GM21381 (cell line): Measurements from ENCODE around the gene FHIT.
"Not testable (repeated sequence)": the region's sequence is repeated elsewhere in the genome, so short reads cannot be mapped to it uniquely, and the experiment has no call there.

Source experiments
- ATAC-seq: cut with Tn5 transposase; IDR thresholded peaks from one replicate; pipeline ENCODE4 v1.9.1; 2021; ENCODE audit warnings: mild to moderate bottlenecking, moderate library complexity; ENCODE audit not compliant: unreplicated experiment

The FHIT gene

DNA sequence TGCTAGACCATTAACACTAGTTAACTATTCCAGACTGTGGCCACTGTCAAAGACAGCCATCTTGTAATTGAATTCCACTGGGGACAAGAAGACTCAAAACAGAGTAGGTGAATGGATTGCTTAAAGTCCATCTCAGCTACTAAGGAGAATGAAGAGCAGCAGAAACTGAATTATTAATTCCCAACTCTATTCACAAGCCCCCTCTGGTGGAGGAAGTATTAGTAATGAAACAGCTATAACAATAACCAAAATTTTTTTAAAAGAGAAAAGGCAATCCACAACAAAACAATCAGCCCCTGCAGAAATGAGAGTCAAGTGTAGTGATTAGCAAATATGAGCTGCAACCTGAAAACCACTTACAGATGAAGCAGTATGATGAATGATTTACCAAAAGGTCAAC, 302.8 kb downstream of the FHIT start:
- ATAC-seq, result no peak

DNA sequence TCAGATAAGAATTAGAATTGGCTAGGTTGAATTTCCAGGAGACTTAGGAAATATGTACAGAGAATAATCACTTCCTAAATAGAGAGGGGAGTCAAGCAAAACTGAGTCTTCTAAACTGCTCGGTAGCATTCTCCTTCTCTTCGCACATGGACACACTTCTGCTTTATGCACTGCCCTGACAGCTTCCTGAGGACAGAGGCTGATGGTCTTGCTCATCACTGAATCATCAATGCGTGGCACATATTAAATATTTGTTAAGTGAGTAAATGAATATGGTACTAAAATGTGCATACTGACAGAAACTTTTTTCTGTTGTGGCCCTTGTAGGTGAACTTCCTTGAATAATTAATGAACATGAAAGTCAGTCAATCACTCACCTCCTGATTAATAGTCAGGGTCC, 315.5 kb downstream of the FHIT start:
- no peak for ATAC-seq

DNA sequence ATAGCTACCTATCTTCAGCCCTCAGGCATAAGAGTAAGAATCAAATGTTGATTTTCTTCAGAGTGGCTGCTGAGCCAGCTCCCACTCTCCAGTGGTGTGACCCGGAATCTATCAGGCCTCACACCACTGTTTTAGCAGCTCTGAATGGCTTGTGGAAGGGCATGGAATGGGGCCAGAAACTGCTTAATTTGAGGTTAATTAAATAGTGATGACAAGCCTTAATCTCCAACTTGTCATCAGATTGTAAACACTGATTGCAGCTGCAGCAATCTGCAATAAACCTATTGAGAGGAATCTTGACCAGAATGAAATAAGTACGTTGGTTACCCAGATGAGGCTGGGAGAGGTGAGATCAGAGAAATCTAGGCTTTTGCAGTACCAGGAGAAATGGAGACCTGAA, 317.4 kb downstream of the FHIT start:
- no peak for ATAC-seq

DNA sequence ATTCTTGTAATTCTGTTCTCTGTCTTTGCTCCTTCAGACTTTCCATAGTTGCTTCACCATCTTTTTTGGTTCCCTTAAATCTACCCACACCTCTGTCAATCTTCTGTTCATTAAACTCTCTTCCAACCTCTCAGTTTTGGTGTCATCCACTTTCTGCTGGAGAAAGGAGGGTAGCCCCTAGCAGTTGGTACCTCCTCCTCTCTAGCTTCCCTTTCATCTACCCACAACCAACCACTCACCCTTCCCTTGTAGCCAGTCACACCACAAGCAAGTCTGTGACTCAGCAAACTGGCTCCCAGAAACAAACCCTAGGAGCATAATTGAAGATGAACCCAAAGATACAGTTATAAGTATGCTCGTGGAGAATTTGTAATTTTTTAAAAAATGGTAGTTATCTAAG, 318.6 kb downstream of the FHIT start:
- ATAC-seq, result no peak

DNA sequence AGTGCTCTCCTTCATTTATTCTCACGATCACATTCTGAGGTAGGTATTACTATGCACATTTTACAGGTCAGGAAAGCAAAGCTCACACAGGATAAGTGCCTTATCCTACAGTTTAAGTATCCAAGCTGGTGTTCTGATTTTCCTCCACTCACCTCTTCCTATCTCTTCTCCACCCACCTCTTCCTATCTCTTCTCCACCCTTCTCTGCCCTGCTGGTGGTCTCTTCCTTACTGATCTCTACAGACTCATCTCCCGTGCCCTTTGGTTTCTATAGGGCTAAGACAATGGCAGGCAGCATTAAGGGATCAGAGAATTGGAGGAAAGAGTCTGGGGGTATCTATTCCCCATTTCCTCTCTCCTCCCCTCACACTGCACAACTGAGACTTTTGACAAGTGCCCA, 319.1 kb downstream of the FHIT start:
- ATAC-seq, result no peak

DNA sequence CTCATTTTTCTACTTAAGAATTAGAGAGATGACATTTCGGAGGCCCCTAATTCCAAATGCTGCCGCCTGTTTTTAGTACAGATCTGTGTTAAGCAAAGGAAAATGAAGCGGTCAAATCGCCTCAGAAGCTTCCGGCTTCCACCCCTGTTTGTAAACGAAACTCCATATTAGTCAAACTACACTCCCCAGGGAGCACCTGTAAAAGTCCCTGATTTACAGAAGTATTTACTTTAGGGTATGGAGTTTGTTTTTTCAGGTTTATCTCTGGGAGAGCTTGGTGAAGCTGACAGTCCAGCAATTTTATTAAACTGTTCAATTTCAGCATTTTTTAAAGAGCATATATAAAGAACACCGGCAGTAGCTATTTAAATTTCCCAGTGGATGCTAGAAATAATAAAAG, 319.8 kb downstream of the FHIT start:
- no peak for ATAC-seq

DNA sequence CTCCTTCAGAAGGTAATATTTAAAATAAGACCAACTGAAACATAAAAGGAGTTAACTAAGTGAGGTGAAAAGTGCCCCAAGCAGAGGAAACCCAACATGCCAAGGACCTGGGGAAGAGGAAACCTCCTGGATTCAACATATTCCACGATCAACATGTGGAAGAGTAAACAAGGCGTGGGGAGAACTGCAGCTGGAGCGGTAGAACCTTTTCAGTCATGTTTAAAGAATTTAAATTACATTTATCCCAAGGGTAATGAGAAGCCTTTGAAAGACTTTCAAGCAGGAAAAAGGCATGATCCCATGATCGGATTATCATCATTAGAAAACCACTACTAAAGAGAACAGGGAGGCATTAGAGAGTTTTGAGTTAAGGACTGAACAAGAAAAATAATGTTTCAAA, 330.7 kb downstream of the FHIT start:
- no peak for ATAC-seq

DNA sequence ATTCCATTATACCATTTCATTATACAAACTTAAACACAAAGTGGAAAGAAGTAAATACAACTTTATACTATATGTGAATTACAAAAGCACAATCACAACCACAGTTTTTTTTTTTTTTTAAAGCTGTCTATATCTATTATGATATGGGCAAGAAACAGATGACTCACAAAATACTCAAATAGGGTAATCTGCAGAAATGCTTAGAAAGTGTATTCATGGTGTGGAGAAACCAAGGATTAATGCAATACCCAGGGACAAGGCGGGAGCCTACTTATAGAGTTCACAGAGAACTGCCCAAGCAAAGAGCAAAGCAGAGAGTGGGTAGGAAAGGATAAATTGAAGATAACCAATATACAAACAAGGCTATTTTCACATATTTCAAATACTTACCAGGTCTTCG, 332.0 kb downstream of the FHIT start:
- no peak for ATAC-seq

DNA sequence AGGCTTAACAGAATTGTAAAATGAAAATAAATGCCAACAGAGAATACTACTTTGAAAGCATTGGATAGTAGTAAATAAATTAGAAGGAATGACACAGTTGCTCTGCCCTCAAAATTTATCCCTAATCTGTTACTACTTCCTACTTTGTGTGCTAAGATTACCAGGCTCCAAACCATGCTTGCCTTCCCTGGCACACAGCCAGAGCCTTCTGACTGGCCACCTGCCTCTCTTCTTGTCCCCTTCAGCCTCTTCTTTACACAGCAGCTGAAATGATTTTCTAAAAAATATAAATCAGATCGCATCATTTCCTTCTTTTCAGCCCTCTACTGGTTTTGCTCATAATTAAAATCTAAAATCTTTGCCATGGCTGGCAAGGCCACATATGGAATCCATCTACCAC, 334.1 kb downstream of the FHIT start:
- ATAC-seq, result no peak

DNA sequence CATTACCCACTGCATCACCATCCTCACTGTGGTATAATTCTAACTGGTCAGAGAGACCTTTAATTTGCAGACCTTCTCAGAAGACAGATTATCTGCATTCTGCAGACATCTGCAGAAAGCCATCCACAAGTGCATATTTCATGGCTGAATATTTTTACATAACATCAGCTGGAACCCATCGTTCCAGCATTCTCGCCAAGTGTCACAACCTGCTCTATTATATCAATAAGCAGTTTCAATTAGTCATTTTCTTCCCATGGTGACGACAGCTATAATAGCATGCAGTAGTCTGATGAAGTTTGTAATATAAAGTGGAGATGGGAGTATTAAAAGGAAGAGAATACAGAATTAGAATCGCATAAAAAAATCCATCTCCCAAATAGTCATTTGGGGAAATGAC, 334.7 kb downstream of the FHIT start:
- ATAC-seq, result no peak

DNA sequence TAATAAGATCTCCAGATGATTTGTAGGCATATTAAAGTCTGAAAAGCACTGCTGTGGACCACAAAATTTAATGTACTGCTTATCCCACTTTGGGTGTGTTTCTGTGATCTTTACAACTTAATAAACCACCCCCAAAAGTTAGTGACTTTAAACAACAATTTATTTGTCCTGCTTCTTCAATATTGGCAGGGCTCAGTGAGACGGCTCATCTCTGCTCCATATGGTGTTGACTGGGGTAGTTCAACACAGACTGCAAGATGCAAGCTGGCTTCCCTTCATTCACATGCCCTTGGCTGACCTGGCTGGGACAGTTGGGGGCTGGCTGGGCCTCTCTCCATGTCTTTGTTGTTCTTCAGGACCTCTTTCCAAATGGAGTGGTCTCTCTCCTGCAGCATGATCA, 337.8 kb downstream of the FHIT start:
- ATAC-seq, result no peak

DNA sequence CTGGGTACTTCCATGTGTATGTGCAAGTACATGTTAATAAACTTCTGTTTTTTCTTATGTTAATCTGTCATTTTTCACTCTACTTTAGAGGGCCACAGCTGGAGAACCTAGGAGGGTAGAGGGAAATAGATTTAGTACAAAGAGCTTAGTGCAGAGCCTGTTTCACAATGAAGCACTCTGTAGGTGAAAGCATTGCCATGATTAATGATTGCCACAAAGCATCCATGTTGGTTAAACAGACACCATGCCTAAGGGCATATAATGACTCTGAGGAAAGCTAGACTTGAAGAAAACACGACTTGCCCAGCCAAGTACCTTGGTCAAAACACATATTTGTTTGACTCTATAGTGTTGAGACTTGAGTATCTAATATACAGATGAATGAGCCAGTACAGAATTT, 338.4 kb downstream of the FHIT start:
- no peak for ATAC-seq

DNA sequence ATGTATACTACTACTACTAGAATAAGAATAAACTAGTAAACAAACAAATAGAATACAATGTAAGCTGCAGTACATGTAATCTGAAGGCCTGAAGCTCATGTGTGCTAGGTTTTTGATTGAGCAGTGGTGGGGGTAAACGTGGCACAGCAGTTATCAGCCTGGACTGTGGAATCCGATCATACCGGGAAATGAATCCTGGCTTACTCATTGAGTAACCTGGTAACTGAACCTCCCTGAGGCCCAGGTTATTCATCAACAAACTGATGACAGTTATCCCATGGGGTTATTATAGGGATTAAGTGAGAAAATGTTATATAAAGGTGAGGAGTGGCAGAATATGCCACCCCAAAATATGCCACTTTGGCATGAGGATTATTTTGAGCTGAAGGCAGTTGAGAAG, 339.1 kb downstream of the FHIT start:
- no peak for ATAC-seq

DNA sequence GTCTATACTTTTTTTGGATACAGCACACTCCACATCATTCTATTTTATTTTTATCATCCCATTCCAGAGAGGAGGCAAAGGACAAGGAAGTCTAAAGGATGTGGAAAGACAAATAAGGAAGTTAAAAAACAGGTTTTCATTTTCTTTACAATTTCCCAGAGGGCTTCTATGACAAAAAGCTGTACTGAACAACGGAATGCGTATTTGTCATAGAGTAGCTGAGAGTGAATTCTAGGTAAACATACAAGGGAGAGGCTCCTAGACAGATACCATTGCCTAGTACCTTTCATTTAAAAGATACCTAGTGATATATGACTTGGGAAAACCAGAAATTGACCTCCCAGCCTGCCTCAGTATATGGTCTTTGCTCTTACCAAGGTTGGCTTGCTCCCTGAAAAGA, 341.7 kb downstream of the FHIT start:
- no peak for ATAC-seq

DNA sequence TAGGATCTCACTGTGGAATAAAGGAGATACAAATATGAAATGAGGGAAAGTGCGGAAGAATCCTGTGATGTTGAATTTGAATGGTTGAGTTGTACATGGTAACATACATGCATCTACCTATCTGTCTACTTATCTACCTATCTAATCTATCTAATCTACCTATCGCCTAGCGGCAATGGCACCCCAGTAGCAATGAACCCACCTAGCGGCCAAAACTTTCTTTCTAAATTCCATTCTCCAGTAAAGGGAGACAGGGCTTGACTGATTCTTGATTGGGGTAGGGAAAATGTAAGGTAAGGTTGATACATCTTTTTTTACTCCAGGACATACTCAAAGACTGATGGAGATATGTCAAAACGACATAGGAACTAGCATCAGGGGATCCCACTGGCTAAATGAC, 345.0 kb downstream of the FHIT start:
- no peak for ATAC-seq

DNA sequence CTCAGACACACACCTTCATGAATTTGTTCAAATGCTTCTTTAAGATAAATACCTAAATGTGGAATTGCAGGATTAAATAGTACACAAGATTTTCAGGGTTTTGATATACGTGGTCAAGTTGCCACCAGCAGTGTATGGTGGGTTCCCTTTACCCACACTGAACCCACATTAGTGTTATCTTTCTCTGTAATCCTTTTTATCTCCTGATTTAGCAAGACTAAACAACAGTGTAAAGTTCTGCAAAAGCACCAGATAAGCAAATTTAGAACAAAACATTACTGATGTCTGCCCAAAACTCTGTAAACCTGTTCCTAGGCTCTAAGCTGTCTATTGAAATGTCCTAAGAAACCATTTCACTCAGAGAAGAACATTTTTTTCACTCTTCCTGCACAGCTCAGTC, 352.9 kb downstream of the FHIT start:
- ATAC-seq, result no peak

DNA sequence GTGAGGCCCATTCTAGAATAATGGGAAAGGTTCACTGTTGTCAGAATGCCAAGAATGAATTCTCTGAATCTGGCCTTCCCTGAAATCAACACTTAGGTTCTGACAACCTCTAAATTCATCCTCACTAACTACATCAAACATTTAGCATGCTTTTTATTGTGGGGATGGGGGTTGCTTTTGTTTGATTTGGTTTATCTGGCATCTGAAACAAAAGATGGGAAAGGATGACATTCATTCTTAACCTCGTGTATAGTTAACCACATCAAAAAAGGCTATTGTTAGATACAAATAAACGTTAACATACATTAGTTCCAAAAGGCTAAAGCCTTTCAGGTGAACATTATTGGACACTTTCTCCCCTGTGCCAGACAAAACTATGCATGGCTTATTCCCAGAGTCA, 357.3 kb downstream of the FHIT start:
- ATAC-seq, result no peak

DNA sequence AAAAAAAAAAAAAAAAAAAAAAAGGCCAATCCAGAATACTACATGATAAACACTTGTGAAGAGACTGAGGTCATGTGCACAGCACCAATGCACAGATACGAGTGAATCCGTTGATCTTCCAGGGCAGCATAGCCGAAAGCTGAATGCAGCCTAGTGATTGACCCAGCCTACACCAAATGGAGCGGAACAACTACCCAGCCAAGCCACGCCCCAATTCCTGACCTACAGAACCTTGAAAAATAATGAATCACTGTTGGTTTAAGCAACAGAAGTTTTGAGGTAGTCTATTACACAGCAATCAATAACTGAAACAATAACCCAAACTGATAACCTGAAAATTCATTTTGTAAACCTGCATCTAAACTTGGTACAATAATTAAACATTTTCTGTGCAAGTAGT, 361.0 kb downstream of the FHIT start:
- ATAC-seq, result no peak

DNA sequence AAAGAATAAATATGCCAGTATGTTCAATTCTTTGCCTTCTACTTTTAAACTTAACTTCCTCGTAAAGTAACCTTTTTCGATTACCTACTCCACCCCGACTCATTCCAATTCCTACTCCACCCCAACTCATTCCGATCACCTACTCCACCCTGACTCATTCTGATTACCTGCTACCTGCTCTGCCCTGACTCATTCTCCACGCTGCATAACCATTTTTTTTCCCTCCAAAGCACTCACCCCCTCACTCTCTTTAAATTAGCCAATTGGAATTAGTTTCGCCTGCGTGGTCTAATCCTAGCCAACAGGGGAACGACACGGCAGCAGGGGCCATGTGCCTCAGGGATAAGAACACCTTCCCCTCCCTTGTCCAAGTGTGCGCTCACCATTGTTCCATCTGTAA, 362.3 kb downstream of the FHIT start:
- ATAC-seq, result not testable (repeated sequence)

DNA sequence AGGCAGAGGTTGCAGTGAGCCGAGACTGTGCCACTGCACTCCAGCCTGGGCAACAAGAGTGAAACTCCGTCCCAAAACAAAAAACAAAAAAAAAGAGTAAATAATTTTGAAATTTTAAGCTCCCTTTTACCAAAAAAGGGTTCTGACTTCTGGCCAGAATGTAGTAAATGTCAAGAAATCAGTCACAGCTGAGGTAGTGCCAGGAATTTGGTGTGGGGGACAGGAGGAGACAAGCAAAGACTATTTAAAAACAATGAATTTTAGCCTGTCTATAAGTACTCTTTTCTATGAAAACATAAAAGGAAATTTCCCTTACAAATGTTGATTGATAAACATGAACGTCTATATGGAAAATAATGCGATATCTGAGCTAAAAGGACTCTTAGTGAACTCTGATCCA, 363.7 kb downstream of the FHIT start:
- no peak for ATAC-seq

DNA sequence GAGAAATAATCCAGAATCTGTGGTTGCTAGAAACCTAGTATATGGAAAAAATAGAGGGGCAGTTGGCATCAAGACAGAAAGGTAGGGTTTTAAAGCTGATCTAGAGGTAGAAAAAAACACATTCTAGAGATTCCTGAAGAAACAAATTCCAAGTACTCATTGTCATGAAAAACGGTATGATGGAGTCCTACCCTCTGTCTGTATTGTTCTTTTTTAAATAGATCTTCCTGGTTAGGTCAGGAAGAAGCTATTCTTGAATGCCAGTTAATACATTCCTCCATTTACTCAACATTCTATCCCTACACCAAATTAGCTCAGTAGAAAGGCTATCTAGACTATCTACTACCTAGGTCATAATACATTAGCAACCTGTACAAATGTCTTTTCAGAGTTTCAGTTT, 364.7 kb downstream of the FHIT start:
- ATAC-seq, result no peak

DNA sequence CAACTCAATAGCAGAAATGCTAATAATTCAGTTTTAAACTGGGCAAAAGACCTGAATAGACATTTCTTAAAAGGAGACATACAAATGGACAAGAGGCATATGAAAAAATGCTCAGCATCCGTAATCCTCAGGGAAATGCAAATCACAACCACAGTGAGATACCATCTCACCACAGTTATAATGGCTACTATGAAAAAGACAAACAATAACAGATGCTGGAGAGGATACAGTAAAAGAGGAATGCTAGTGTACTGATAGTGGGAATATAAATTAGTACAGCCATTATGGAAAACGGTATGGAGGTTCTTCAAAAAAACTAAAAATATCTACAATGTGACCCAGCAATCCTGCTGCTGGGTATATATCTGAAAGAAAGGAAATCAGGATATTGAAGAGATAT, 367.2 kb downstream of the FHIT start:
- no peak for ATAC-seq

DNA sequence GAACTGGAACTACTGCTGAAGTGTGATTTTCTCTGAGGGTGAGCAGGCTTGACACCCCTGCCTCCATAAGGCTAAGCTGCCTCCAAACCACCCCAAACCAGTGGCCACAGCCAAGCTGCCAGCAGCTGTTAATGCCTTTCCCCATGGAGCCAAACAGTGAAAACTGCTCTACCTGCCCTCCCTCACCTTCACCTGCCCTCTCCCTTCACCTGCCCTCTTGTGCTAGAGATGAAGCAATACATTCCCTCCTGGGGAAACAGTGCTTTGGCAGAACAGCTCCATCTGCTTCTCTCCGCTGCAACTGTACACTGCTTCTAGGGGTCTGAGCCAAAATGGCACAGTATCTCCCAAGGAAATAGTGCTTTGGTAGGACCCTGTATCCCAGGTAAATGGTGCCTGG, 374.1 kb downstream of the FHIT start:
- ATAC-seq, result no peak

DNA sequence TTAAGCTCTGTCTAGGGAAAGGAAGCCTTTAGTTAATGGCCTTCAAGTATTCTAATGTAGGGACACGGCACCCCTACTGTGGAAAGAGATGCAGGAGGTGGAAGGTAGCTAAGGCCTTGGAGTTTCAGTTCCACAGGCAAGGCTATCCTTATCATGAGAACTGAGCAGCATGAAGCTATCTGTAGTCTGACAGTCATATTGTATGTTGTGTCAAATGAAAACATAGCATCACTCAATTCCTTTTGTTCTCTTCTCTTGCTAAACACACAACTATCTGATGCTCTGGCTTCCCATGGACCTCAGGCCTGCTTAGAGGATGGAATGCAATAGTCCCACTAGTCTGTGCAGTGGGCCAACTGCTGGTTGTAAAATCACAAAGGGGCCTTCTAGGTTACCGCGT, 380.9 kb downstream of the FHIT start:
- no peak for ATAC-seq
